ENCODE results near the gene ACCS.

Gene ACCS

GRCh38 chr11:44088377-44088776 is 22.3 kb downstream of the ACCS start:
- 0 out of 2 replicates have a peak, but pooled peaks cover 2% of the 10 kb centered on the region for H3K9me3 ChIP-seq (ENCODE audit: control insufficient read depth, insufficient read depth, low read length)
- no peak for TF ChIP-seq EZH2phosphoT487 (IDR thresholded peaks at IDR 0.05; ENCODE audit: borderline replicate concordance, low read length)
- no peak for TF ChIP-seq CTCF (IDR thresholded peaks at IDR 0.05; ENCODE audit: low read depth, low read length, poor library complexity, severe bottlenecking)
- H3K4me3 ChIP-seq (ENCODE audit: low read length), result no peak overlapping the region
- H3K4me1 ChIP-seq (ENCODE audit: control insufficient read depth, low read length), result peaks cover 3% of the 10 kb centered on the region; the same call in 1 of the 2 replicates
- no peaks in the 10 kb centered on the region for H3F3A ChIP-seq (ENCODE audit: control insufficient read depth, insufficient read depth)
- H3K79me2 ChIP-seq (ENCODE audit: control insufficient read depth, low read length), result no peaks in the 10 kb centered on the region
- no peaks in the 10 kb centered on the region for H3K36me3 ChIP-seq (ENCODE audit: control insufficient read depth, low read length)
- no peaks in the 10 kb centered on the region for H4K20me1 ChIP-seq (ENCODE audit: control insufficient read depth, insufficient read depth, low read depth, low read length)
- H3K4me2 ChIP-seq (ENCODE audit: low read length), result no peak overlapping the region
- no peaks in the 10 kb centered on the region for H3K9me2 ChIP-seq (replicated peaks; ENCODE audit: control insufficient read depth, low read length)
- peaks cover 4% of the 10 kb centered on the region; the same call in 1 of the 2 replicates for H3K27me3 ChIP-seq (ENCODE audit: control insufficient read depth, low read length)
- no peak overlapping the region for H3K27ac ChIP-seq (ENCODE audit: low read depth, low read length)

GRCh38 chr11:44088871-44089270 is 22.8 kb downstream of the ACCS start:
- Histone ChIP-seq H3K36me3 (ENCODE audit: control insufficient read depth, low read length) (no peaks in the 10 kb centered on the region), H3K4me1 (ENCODE audit: control insufficient read depth, low read length) (peaks cover 3% of the 10 kb centered on the region; the same call in 1 of the 2 replicates), H3K4me2 (ENCODE audit: low read length) (no peak overlapping the region), H3K27ac (ENCODE audit: low read depth, low read length) (no peak overlapping the region), H3K9me2 (replicated peaks; ENCODE audit: control insufficient read depth, low read length) (no peaks in the 10 kb centered on the region), H3K4me3 (ENCODE audit: low read length) (no peak overlapping the region), H3K27me3 (ENCODE audit: control insufficient read depth, low read length) (peaks cover 4% of the 10 kb centered on the region; the same call in 1 of the 2 replicates), H3K9me3 (ENCODE audit: control insufficient read depth, insufficient read depth, low read length) (0 out of 2 replicates have a peak, but pooled peaks cover 2% of the 10 kb centered on the region), H4K20me1 (ENCODE audit: control insufficient read depth, insufficient read depth, low read depth, low read length) (no peaks in the 10 kb centered on the region), H3F3A (ENCODE audit: control insufficient read depth, insufficient read depth) (no peaks in the 10 kb centered on the region), H3K79me2 (ENCODE audit: control insufficient read depth, low read length) (no peaks in the 10 kb centered on the region)
- no peak for TF ChIP-seq CTCF (IDR thresholded peaks at IDR 0.05; ENCODE audit: low read depth, low read length, poor library complexity, severe bottlenecking)
- TF ChIP-seq EZH2phosphoT487 (IDR thresholded peaks at IDR 0.05; ENCODE audit: borderline replicate concordance, low read length), result no peak

- H3K4me2 ChIP-seq (ENCODE audit: low read length), result no peak overlapping the region
- H3K36me3 ChIP-seq (ENCODE audit: control insufficient read depth, low read length), result no peaks in the 10 kb centered on the region
- no peak overlapping the region for H3K27ac ChIP-seq (ENCODE audit: low read depth, low read length)
- no peak overlapping the region for H3K4me3 ChIP-seq (ENCODE audit: low read length)
- peaks cover 9% of the 10 kb centered on the region for H3K4me1 ChIP-seq (ENCODE audit: control insufficient read depth, low read length)
- no peaks in the 10 kb centered on the region for H3K9me2 ChIP-seq (replicated peaks; ENCODE audit: control insufficient read depth, low read length)
- no peak for TF ChIP-seq EZH2phosphoT487 (IDR thresholded peaks at IDR 0.05; ENCODE audit: borderline replicate concordance, low read length)
- no peak for TF ChIP-seq CTCF (IDR thresholded peaks at IDR 0.05; ENCODE audit: low read depth, low read length, poor library complexity, severe bottlenecking)
- H3K27me3 ChIP-seq (ENCODE audit: control insufficient read depth, low read length), result peaks cover 4% of the 10 kb centered on the region; the same call in 1 of the 2 replicates
- no peaks in the 10 kb centered on the region for H3K79me2 ChIP-seq (ENCODE audit: control insufficient read depth, low read length)
- H4K20me1 ChIP-seq (ENCODE audit: control insufficient read depth, insufficient read depth, low read depth, low read length), result no peaks in the 10 kb centered on the region
- no peaks in the 10 kb centered on the region for H3F3A ChIP-seq (ENCODE audit: control insufficient read depth, insufficient read depth)
- H3K9me3 ChIP-seq (ENCODE audit: control insufficient read depth, insufficient read depth, low read length), result 0 out of 2 replicates have a peak, but pooled peaks cover under 1% of the 10 kb centered on the region
Observed at GRCh38 chr11:44090539-44090938, 24.5 kb downstream of the ACCS start.
